Upper lobe of left lung (tissue), 4 donors: ENCODE results near the gene PDE7B.

Source experiments
- CTCF ChIP-seq, 6 experiments: fragments of 450-650 bp in 4 of 6; fragments of 200-600 bp in 2 of 6; sonication (generic) in 2 of 6; IDR thresholded peaks; one replicate each; pipeline ENCODE4 v1.5.1; 2016 to 2019; ENCODE audit warnings: antibody characterized with exemption in 6 of 6
- EP300 ChIP-seq, 4 donors: sonication (generic); formaldehyde crosslinking; IDR thresholded peaks; one replicate each; pipeline ENCODE4 v1.5.1; 2017; ENCODE audit warnings: antibody characterized with exemption in 4 of 4, control low read depth in 2 of 4
- POLR2A ChIP-seq, 4 donors: fragments of 450-650 bp; IDR thresholded peaks; one replicate each; pipeline ENCODE4 v1.5.1; 2016 to 2017; ENCODE audit warnings: antibody characterized with exemption in 4 of 4, mild to moderate bottlenecking in 2 of 4
- POLR2AphosphoS5 ChIP-seq, 2 donors: sonication (generic); formaldehyde crosslinking; IDR thresholded peaks; one replicate each; pipeline ENCODE4 v1.5.1; 2017; ENCODE audit warnings: antibody characterized with exemption in 2 of 2

GRCh38 chr6:135940616-135941167, 89.2 kb downstream of the PDE7B start:
- TF ChIP-seq POLR2A (IDR thresholded peaks at IDR 0.05) (no peak), POLR2AphosphoS5 (IDR thresholded peaks at IDR 0.05) (no peak), CTCF (IDR thresholded peaks at IDR 0.05) (no peak), EP300 (IDR thresholded peaks at IDR 0.05) (no peak)
